Measurements from ENCODE around the gene CGB1. TPM values are rescaled to one million over a fixed set of nuclear protein-coding genes. Genes with fewer than 3 reads are reported as not detected.

CGB1 gene
- total and polyA plus RNA-seq, 9 of the 15 experiments (the other 6 are each of a cell fraction or from before 2014, with no cell fraction given), result not detected

- TF ChIP-seq ZNF277 (CRISPR knock-in tag; IDR thresholded peaks at IDR 0.05; ENCODE audit: borderline replicate concordance) (no peak), ZNF444 (CRISPR knock-in tag; IDR thresholded peaks at IDR 0.05) (no peak), HNRNPLL (IDR thresholded peaks at IDR 0.05; ENCODE audit: low read depth, low read length, poor library complexity, severe bottlenecking) (peak; percentile 57), NFIX (CRISPR knock-in tag; IDR thresholded peaks at IDR 0.05; ENCODE audit: low read depth) (no peak), RAD21 (CRISPR knock-in tag; conservative IDR thresholded peaks at IDR 0.05 in 1 of 2, IDR thresholded peaks at IDR 0.05 in 1 of 2) (peak; percentile 36 to 46), SIX5 (IDR thresholded peaks at IDR 0.05; ENCODE audit: borderline replicate concordance in 1 of 2, insufficient read depth in 1 of 2, low read depth in 1 of 2, low read length in 2 of 2) (peak in 1 of 2 experiments; percentile 30; a peak in 1 of 4 replicates), MBD2 (IDR thresholded peaks at IDR 0.05; ENCODE audit: borderline replicate concordance, low read depth) (peak; percentile 86; the same call in 1 of the 2 replicates), E2F6 (IDR thresholded peaks at IDR 0.05; ENCODE audit: borderline replicate concordance in 1 of 2, extremely low read depth in 1 of 2, insufficient read depth in 1 of 2, insufficient read length in 1 of 2, low read depth in 1 of 2, low read length in 1 of 2, poor library complexity in 1 of 2, severe bottlenecking in 1 of 2) (peak in 1 of 2 experiments; percentile 35), USF2 (CRISPR knock-in tag; IDR thresholded peaks at IDR 0.05) (no peak), JUND (IDR thresholded peaks at IDR 0.05; ENCODE audit: borderline replicate concordance, low read depth, low read length) (peak; percentile 53), JUND (tag; IDR thresholded peaks at IDR 0.05; ENCODE audit: borderline replicate concordance, low read depth, low read length) (no peak; the same call in 2 of the 3 replicates), TAF15 (IDR thresholded peaks at IDR 0.05; ENCODE audit: low read depth, low read length) (no peak), BRF1 (IDR thresholded peaks at IDR 0.05; ENCODE audit: borderline replicate concordance, extremely low read depth, insufficient read length) (no peak), ESRRB (CRISPR knock-in tag; IDR thresholded peaks at IDR 0.05; ENCODE audit: borderline replicate concordance) (no peak), TRIM28 (IDR thresholded peaks at IDR 0.05) (no peak), NBN (IDR thresholded peaks at IDR 0.05; ENCODE audit: low read depth) (peak; percentile 8; the same call in 1 of the 2 replicates), ZNF655 (CRISPR knock-in tag; IDR thresholded peaks at IDR 0.05) (no peak)
These were observed 43.3 kb downstream of the CGB1 start, which contains the start of the genes GYS1 and RUVBL2 (continued) for GRCh38 chr19:48993175-48994034.

Data from K562 (cell line).